Measurements from ENCODE around the gene FHL2. TPM values are rescaled to one million over a fixed set of nuclear protein-coding genes. Genes with fewer than 3 reads are reported as not detected.

The FHL2 gene
- total RNA-seq, 2 donors from 2014 or later = 77.6 to 107 TPM

DNA sequence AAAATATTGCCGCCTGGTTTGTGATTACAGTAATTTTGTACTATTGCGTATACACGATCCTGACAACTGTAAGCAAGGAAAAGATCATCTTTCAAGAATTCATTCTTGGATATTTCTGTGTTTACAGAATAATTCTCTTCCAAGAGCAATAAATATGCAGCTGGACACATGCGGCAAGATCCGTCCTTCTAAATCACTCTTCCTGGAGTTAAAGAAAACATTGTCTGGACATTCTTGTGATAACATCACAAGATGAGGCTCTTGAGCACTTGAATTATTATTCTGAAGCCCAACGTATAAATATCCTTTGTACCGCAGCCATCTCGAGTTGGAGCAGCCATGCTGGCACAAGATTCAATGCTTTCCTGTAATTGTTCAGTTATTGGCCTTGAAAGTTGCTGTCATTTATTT, 9.9 kb downstream of the FHL2 start:
- Histone ChIP-seq H3K4me3 (no peak overlapping the region), H3K4me1 (ENCODE audit: control insufficient read depth in 1 of 2, low read depth in 2 of 2) (peaks cover 14 to 60% of the 10 kb centered on the region in 2 donors), H3K27ac (peak overlapping the region in 1 of 2 donors; percentile 0), H3K27me3 (replicated peaks; ENCODE audit: insufficient read depth) (no peaks in the 10 kb centered on the region), H3K9me3 (no peaks in the 10 kb centered on the region), H3K36me3 (peaks cover 13% of the 10 kb centered on the region)
- DNase-seq (ENCODE audit: low spot score) (no peak), ATAC-seq (ENCODE audit: insufficient number of reproducible peaks, low FRiP score, low read depth) (peak; percentile 21)
- TF ChIP-seq CTCF (IDR thresholded peaks at IDR 0.05) = no peak

DNA sequence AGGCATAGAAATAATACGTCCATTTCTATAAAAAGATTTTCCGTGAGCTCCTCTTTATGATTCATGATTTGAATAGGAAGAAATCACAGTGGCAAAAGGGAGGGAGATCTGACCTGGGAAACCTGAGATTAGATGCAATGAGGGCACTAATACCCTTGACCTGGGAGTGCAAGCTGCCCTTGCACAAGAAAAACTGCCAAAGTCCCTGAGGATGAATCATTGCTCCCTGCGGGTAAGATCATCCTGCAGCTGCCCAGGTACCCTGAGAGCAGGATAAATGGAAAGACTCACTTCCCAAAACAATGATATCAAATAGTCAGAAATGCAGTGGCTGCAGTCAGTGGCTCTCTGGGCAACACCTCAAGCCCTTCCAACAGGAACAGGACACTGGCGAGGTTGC, 11.6 kb downstream of the FHL2 start:
- no peak for TF ChIP-seq CTCF (IDR thresholded peaks at IDR 0.05)
- Histone ChIP-seq H3K4me3 (no peak overlapping the region), H3K4me1 (ENCODE audit: control insufficient read depth in 1 of 2, low read depth in 2 of 2) (peaks cover 14 to 58% of the 10 kb centered on the region in 2 donors), H3K36me3 (peaks cover 13% of the 10 kb centered on the region), H3K9me3 (no peaks in the 10 kb centered on the region), H3K27ac (no peak overlapping the region), H3K27me3 (replicated peaks; ENCODE audit: insufficient read depth) (no peaks in the 10 kb centered on the region)
- ATAC-seq (ENCODE audit: insufficient number of reproducible peaks, low FRiP score, low read depth) (no peak), DNase-seq (ENCODE audit: low spot score) (no peak)

DNA sequence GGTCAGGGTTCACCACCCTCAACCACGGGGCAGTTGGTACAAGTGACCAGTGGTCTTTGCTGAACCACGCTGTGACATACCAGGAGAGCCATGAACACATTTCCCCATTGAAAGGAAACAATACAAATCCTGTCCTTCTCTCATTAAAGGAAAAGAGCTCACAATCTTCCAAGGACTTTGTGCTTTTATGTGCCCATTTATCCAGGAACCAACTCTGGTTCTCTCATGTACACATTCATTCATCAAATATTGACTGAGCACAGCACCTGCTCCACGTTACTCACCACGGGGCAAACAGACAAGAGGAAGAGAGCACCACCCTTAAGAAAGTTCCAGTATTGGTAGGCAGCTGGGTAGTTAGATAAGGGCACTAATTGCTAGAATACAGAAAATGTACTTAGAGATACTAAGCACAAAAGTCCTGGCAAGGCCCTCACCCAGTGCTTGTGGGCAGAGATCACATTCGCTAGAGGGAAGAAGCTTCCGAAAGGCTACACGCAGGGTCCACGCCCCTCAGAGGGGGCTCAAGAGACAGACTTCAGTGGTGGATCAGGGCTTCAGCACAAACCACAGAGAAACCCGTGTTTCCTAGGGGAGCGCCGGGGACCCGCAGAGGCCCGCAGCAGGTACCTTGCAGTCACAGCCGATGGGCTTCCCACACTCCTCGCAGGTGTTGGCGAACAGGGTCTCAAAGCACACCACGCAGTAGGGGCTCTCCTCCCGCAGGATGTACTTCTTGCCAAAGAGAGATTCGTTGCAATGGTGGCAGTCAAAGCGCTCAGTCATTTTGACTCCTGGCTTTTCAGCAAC, 12.9 kb downstream of the FHL2 start:
- TF ChIP-seq CTCF (IDR thresholded peaks at IDR 0.05) = no peak
- ATAC-seq (ENCODE audit: insufficient number of reproducible peaks, low FRiP score, low read depth) (no peak), DNase-seq (ENCODE audit: low spot score) (no peak)
- no peaks in the 10 kb centered on the region for H3K27me3 ChIP-seq (replicated peaks; ENCODE audit: insufficient read depth)
- H3K9me3 ChIP-seq = no peaks in the 10 kb centered on the region
- H3K4me3 ChIP-seq = no peak overlapping the region
- H3K27ac ChIP-seq = no peak overlapping the region
- peaks cover 16 to 55% of the 10 kb centered on the region in 2 donors for H3K4me1 ChIP-seq (ENCODE audit: control insufficient read depth in 1 of 2, low read depth in 2 of 2)
- peaks cover 13% of the 10 kb centered on the region for H3K36me3 ChIP-seq

GRCh38 chr2:105384861-105385260, 14.0 kb downstream of the FHL2 start:
- Histone ChIP-seq H3K4me3 (no peak overlapping the region), H3K4me1 (ENCODE audit: control insufficient read depth in 1 of 2, low read depth in 2 of 2) (peaks cover 25 to 56% of the 10 kb centered on the region in 2 donors), H3K27ac (no peak overlapping the region), H3K9me3 (no peaks in the 10 kb centered on the region), H3K36me3 (peaks cover 13% of the 10 kb centered on the region), H3K27me3 (replicated peaks; ENCODE audit: insufficient read depth) (no peaks in the 10 kb centered on the region)
- TF ChIP-seq CTCF (IDR thresholded peaks at IDR 0.05) = no peak
- DNase-seq (ENCODE audit: low spot score) (no peak), ATAC-seq (ENCODE audit: insufficient number of reproducible peaks, low FRiP score, low read depth) (no peak)

DNA sequence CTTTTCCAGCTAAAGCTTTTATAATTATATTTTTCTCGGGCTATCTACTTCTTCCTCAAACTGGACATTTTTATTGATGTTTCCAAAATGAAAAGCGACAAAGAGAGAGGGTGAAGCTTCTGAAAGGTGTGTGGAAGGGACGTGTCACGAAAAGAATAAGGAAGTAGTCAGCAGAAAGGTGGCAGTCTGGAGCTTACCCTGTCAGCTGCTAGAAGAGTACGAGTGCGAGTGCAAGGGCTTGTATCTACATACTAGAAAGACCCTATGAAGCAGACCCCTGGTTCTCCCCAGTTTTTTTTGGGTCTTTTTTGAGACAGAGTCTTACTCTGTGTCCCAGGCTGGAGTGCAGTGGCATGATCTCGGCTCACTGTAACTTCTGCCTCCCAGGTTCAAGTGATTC, 14.6 kb downstream of the FHL2 start:
- TF ChIP-seq CTCF (IDR thresholded peaks at IDR 0.05) = no peak
- Histone ChIP-seq H3K4me1 (ENCODE audit: control insufficient read depth in 1 of 2, low read depth in 2 of 2) (peaks cover 29 to 56% of the 10 kb centered on the region in 2 donors), H3K36me3 (peaks cover 13% of the 10 kb centered on the region), H3K27ac (peak overlapping the region; percentile 34 to 43), H3K4me3 (no peak overlapping the region), H3K9me3 (no peaks in the 10 kb centered on the region), H3K27me3 (replicated peaks; ENCODE audit: insufficient read depth) (no peaks in the 10 kb centered on the region)
- DNase-seq (ENCODE audit: low spot score) = no peak
- ATAC-seq (ENCODE audit: insufficient number of reproducible peaks, low FRiP score, low read depth) = no peak
